ENCODE measurements around the gene RGMB.
A peak's percentile ranks its signal among the peaks of the same experiment; 100 is the strongest.

RGMB gene

GRCh38 chr5:98768160-98768959 is 5.1 kb upstream of the RGMB start:
- DNase-seq (ENCODE audit: low read depth) = no peak

- DNase-seq (ENCODE audit: low read depth) = no peak
Measured at GRCh38 chr5:98768960-98769209, 4.6 kb upstream of the RGMB start.

- no peak for DNase-seq (ENCODE audit: low read depth)
Measured at GRCh38 chr5:98769210-98769958, 4.1 kb upstream of the RGMB start.

GRCh38 chr5:98769959-98770208 is 3.6 kb upstream of the RGMB start:
- DNase-seq (ENCODE audit: low read depth) = no peak

- DNase-seq (ENCODE audit: low read depth) = no peak
Measured at GRCh38 chr5:98770209-98770910, 3.1 kb upstream of the RGMB start.

- DNase-seq (ENCODE audit: low read depth) = no peak
Measured at GRCh38 chr5:98770911-98771322, 2.5 kb upstream of the RGMB start.

- peak; percentile 40 for DNase-seq (ENCODE audit: low read depth)
Measured at GRCh38 chr5:98771382-98772109, 1.9 kb upstream of the RGMB start.

- DNase-seq (ENCODE audit: low read depth) = no peak
Measured at GRCh38 chr5:98772415-98773213, 849 bp upstream of the RGMB start.

GRCh38 chr5:98773214-98773463 is 324 bp upstream of the RGMB start:
- DNase-seq (ENCODE audit: low read depth) = no peak

- no peak for DNase-seq (ENCODE audit: low read depth)
Measured at GRCh38 chr5:98774192-98775033, 950 bp downstream of the RGMB start.

- no peak for DNase-seq (ENCODE audit: low read depth)
Measured at GRCh38 chr5:98775246-98776065, 2.0 kb downstream of the RGMB start.

GRCh38 chr5:98776066-98776705 is 2.7 kb downstream of the RGMB start:
- no peak for DNase-seq (ENCODE audit: low read depth)

- DNase-seq (ENCODE audit: low read depth) = no peak
Measured at GRCh38 chr5:98777295-98777694, 3.8 kb downstream of the RGMB start.

GRCh38 chr5:98779264-98779877 is 5.9 kb downstream of the RGMB start:
- no peak for DNase-seq (ENCODE audit: low read depth)

GRCh38 chr5:98780390-98780789 is 6.9 kb downstream of the RGMB start:
- no peak for DNase-seq (ENCODE audit: low read depth)

GRCh38 chr5:98781520-98781919 is 8.1 kb downstream of the RGMB start:
- no peak for DNase-seq (ENCODE audit: low read depth)

GRCh38 chr5:98781964-98782363 is 8.5 kb downstream of the RGMB start:
- no peak for DNase-seq (ENCODE audit: low read depth)

GRCh38 chr5:98783051-98783649 is 9.7 kb downstream of the RGMB start:
- DNase-seq (ENCODE audit: low read depth) = no peak

GRCh38 chr5:98784411-98784810 is 10.9 kb downstream of the RGMB start:
- no peak for DNase-seq (ENCODE audit: low read depth)
